Central memory CD8-positive, alpha-beta T cell (primary cell): ENCODE results near the gene SMNDC1.

ENCODE experiments used
- ATAC-seq: fragments of 150-1000 bp; cut with Tn5 transposase; replicated peaks from 2 replicates; pipeline ENCODE4 v1.10.0; 2022; ENCODE audit warnings: mild to moderate bottlenecking, moderate FRiP score, moderate number of reproducible peaks; ENCODE audit not compliant: poor library complexity, severe bottlenecking; ENCODE audit errors: extremely low read depth
- DNase-seq, 2 donors: peaks; one replicate each; pipeline ENCODE4 v3.0.0; 2021; ENCODE audit warnings: low spot score in 2 of 2
- H3K27ac Mint-ChIP-seq: one replicate; pipeline ENCODE4 v1.8.0; 2022; ENCODE audit warnings: low read depth, mild to moderate bottlenecking, moderate library complexity, mixed read lengths
- H3K27me3 Mint-ChIP-seq: one replicate; pipeline ENCODE4 v1.8.0; 2022; ENCODE audit warnings: mixed read lengths
- H3K36me3 Mint-ChIP-seq: one replicate; pipeline ENCODE4 v1.8.0; 2022; ENCODE audit warnings: mild to moderate bottlenecking, moderate library complexity, mixed read lengths; ENCODE audit not compliant: insufficient read depth
- H3K4me1 Mint-ChIP-seq: one replicate; pipeline ENCODE4 v1.8.0; 2022; ENCODE audit warnings: mixed read lengths
- H3K4me3 Mint-ChIP-seq: one replicate; pipeline ENCODE4 v1.8.0; 2022; ENCODE audit warnings: mild to moderate bottlenecking, moderate library complexity, mixed read lengths
- H3K9me3 Mint-ChIP-seq: one replicate; pipeline ENCODE4 v1.8.0; 2022; ENCODE audit warnings: mixed read lengths

SMNDC1 gene

DNA sequence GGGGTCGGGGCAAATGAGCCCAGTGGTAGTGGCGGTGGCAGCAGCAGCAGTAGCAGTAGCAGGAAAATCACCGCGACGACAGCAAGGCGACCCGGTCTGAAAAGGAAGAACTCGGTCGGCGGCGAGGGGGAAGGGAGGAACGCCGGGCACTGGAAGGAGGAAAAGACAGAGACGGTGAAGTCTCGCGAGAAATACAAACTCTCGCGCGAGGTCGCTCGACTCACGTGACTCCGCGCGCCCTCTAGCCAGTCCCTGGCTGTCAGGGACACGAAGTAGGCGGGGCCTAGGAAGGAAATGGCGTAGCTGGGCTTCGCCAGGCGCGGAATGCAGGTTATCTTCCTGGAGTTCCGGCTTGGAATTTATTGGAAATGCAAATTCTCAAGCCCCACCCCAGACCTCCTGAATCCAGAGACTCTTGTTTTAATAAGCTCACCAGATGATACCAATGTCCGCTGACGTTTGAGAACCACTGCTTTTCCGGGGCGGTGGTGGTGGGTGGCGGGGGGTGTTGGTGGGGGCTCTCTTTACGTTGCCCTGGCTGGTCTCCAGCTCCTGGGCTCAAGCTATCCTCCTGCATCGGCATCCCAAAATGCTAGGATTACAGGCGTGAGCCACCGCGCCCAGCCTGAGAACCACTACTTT lies at the start of gene SMNDC1:
TSS of gene SMNDC1 (minus strand) at position 141 of the 642 bp plus-strand sequence. CDS start 1,333 bp downstream, outside the sequence.
- peak; percentile 95 to 98 for DNase-seq
- peak; percentile 88 for ATAC-seq
- H3K4me3 Mint-ChIP-seq, result peak within 1 kb of the TSS; percentile 91
- no peaks in the 10 kb centered on the region for H3K27me3 Mint-ChIP-seq
- H3K4me1 Mint-ChIP-seq, result peaks cover 32% of the 10 kb centered on the region
- H3K9me3 Mint-ChIP-seq, result no peaks in the 10 kb centered on the region
- peaks cover 31% of the 10 kb centered on the region for H3K36me3 Mint-ChIP-seq
- H3K27ac Mint-ChIP-seq, result peak within 1 kb of the TSS; percentile 93

DNA sequence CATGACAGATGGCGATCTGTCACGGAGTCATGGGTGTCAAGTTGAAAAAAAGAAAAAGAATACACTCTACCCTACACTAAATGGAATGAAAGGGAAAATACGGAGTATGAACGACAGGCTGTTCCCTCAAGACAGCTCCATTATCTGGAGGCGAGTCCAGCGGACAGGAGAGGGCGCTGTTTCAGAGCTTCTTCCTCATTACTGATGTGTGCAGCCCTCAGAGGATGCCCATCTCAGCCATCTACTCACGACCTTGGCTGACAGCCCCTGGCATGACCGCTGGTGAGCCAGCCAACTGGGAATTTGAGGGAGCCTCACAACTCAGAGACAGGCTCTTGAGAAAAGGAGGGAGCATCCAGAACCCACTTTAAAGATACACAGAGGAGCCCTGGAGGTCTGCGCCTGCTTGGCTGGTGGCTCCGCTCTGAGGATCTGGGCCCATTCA lies 49.6 kb upstream of the SMNDC1 start:
- peak overlapping the region; percentile 50 for H3K27ac Mint-ChIP-seq
- no peak overlapping the region for H3K4me3 Mint-ChIP-seq
- H3K27me3 Mint-ChIP-seq, result no peaks in the 10 kb centered on the region
- H3K4me1 Mint-ChIP-seq, result peaks cover 51% of the 10 kb centered on the region
- peaks cover 7% of the 10 kb centered on the region for H3K36me3 Mint-ChIP-seq
- H3K9me3 Mint-ChIP-seq, result no peaks in the 10 kb centered on the region
- DNase-seq (peak; percentile 62 to 67), ATAC-seq (peak; percentile 33)

DNA sequence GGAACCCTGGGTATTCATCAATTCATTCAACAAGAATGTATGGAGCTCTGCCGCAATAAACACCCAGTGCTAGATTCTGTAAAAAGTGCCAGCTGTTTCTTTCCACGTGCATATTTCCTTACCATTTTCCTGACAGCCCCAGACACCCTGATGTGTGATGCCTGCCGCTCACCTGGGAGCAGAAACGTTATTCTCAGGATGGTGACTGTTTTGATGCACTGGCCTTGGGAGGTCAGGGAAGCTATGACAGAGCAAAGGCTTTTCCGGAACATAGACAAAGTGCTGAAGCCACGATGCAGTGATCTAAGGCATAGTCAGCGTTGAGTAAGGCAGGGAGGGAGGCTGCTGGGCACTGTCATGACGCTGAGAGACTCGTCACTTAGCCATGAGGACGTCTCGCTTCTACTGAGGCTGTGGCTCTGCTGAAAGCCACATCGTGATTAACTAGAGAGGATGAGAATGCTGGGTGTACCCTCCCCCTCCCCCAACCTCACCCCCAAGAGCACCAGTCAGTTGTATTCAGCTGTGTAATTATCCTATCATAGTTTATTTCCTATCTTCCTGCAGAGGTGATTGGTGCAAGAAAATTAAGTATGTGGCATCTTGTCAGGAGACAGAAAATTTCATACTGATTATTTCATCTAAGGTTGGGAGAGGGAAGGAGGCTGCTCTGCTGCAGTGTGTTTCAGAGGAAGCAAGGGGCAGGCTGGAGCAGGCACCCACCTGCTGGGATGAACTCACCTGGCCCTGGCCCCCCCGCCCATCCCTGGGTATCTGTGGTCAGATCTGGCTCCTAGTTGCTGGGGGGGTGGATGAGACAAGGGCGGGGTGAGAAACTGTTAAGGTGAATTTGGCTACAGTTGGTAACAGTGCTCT lies 48.8 kb upstream of the SMNDC1 start:
- peaks cover 48% of the 10 kb centered on the region for H3K4me1 Mint-ChIP-seq
- ATAC-seq, result peak; percentile 33
- no peaks in the 10 kb centered on the region for H3K9me3 Mint-ChIP-seq
- H3K27me3 Mint-ChIP-seq, result no peaks in the 10 kb centered on the region
- peak overlapping the region; percentile 50 for H3K27ac Mint-ChIP-seq
- DNase-seq, result no peak
- peaks cover 7% of the 10 kb centered on the region for H3K36me3 Mint-ChIP-seq
- no peak overlapping the region for H3K4me3 Mint-ChIP-seq

DNA sequence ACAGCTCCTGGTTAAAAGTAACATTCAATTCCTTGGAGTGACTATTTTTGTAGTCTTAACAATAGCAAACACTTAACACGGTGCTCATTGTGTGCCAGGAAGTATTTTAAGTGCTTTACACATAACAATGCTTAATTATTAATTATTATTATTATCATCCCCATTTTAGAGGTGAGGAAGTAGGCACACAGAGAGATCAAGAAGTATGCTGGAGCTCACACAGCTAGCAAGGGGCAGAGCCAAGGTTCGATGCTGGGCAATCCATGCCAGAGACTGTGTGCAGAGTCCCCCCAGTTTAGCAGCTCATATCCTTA lies 48.2 kb upstream of the SMNDC1 start:
- Mint-ChIP-seq H3K9me3 (no peaks in the 10 kb centered on the region), H3K27ac (no peak overlapping the region), H3K36me3 (peaks cover 7% of the 10 kb centered on the region), H3K4me1 (peaks cover 42% of the 10 kb centered on the region), H3K4me3 (no peak overlapping the region), H3K27me3 (no peaks in the 10 kb centered on the region)
- DNase-seq (no peak), ATAC-seq (no peak)

DNA sequence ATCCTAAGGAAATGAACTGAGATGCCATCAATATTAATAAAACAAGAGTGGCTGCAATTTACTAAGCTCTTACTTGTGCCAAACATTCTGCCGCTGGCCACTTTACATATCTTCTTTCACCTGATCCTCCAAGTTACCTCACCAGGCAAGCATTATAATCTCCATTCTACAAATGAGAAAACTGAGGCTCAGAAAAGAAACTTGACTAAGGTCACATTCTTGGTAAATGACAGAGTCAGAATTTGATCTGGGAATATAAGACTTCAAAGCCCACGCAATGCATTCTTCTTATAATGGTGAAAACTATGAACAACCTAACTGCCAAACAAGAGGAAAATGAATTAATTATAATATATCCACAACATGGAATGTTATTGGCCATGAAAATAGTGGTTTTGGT lies 46.1 kb upstream of the SMNDC1 start:
- H3K27ac Mint-ChIP-seq, result no peak overlapping the region
- DNase-seq (no peak), ATAC-seq (no peak)
- peaks cover 3% of the 10 kb centered on the region for H3K36me3 Mint-ChIP-seq
- no peak overlapping the region for H3K4me3 Mint-ChIP-seq
- H3K9me3 Mint-ChIP-seq, result no peaks in the 10 kb centered on the region
- no peaks in the 10 kb centered on the region for H3K27me3 Mint-ChIP-seq
- H3K4me1 Mint-ChIP-seq, result peaks cover 22% of the 10 kb centered on the region

DNA sequence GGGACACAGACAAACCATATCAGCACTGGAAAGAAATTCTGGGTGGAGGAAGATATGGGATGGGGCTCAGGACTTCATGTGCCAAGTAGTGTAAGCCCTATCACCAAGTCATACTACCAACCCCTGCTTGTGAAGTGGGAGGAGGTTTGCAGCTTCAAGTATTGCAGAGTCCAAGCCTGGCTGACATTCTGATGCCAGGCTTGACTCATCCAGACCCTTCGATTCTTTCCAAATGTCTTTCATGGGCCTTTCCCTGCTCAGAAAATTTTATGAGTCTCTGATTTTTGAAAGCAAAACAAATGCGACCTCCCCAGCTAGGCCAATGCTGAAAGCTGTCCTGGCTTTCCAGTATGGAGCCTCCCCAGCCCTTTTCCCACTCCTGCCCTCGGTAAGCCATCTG lies 45.1 kb upstream of the SMNDC1 start:
- Mint-ChIP-seq H3K4me3 (no peak overlapping the region), H3K36me3 (peaks cover 2% of the 10 kb centered on the region), H3K9me3 (no peaks in the 10 kb centered on the region), H3K27ac (no peak overlapping the region), H3K27me3 (no peaks in the 10 kb centered on the region), H3K4me1 (peaks cover 12% of the 10 kb centered on the region)
- no peak for DNase-seq
- ATAC-seq, result no peak

DNA sequence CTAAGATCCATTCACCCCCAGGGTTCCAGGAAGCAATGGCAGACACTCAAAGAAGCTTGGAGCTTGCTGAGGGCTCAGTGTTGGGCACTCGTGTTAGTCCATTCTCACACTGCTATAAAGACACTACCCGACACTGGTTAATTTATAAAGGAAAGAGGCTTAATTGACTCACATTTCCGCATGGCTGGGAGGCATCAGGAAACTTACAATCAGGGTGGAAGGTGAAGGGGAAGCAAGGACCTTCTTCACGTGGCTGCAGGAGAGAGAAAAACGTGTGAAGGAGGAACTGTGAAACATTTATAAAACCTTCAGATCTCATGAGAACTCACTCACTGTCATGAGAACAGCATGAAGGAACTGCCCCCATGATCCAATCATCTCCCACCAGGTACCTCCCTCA lies 44.7 kb upstream of the SMNDC1 start:
- H3K4me1 Mint-ChIP-seq, result peaks cover 8% of the 10 kb centered on the region
- H3K27me3 Mint-ChIP-seq, result no peaks in the 10 kb centered on the region
- H3K27ac Mint-ChIP-seq, result no peak overlapping the region
- no peak for ATAC-seq
- no peak overlapping the region for H3K4me3 Mint-ChIP-seq
- no peaks in the 10 kb centered on the region for H3K9me3 Mint-ChIP-seq
- DNase-seq, result no peak
- peaks cover 2% of the 10 kb centered on the region for H3K36me3 Mint-ChIP-seq

DNA sequence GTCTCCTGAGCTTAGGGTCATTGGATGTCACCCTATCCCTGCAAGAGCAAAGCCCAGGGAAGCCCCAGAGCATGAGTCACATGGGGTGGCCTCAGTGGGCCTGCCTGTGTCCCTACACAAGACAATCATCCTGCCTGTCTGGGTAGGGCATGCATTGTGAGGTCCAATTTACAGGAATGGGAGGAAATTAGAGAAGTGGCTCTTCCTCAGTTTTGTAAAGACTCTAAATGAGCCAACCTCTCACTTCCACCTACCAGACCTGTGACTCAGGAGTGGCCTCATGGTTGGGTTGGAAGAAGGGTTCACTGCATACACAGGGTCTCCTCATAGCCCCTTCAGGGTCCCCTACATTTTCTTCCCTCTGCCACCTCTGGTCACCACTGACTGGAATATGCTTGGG lies 43.6 kb upstream of the SMNDC1 start:
- H3K27ac Mint-ChIP-seq, result no peak overlapping the region
- H3K36me3 Mint-ChIP-seq, result peaks cover 2% of the 10 kb centered on the region
- no peaks in the 10 kb centered on the region for H3K4me1 Mint-ChIP-seq
- H3K9me3 Mint-ChIP-seq, result no peaks in the 10 kb centered on the region
- no peak for DNase-seq
- no peaks in the 10 kb centered on the region for H3K27me3 Mint-ChIP-seq
- ATAC-seq, result no peak
- H3K4me3 Mint-ChIP-seq, result no peak overlapping the region

DNA sequence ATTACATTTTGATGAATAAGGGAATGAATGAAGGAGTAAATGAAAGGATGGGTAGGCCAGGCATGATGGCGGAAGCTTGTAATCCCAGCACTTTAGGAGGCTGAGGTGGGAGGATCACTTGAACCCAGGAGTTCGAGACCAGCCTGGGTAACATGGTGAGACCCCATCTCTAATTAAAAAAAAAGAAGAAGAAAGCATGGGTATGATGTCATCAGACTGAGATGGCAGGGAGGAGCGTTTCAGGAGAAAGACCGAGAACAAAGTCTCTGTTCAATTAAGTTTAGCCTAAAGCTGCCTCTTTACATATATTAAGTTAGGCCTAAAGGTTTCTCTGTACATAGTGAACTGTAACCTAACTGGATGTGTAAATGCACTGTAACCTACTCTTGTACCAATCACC lies 42.2 kb upstream of the SMNDC1 start:
- no peak overlapping the region for H3K27ac Mint-ChIP-seq
- DNase-seq (no peak), ATAC-seq (no peak)
- H3K27me3 Mint-ChIP-seq, result peaks cover 9% of the 10 kb centered on the region
- H3K9me3 Mint-ChIP-seq, result no peaks in the 10 kb centered on the region
- H3K4me1 Mint-ChIP-seq, result no peaks in the 10 kb centered on the region
- no peak overlapping the region for H3K4me3 Mint-ChIP-seq
- H3K36me3 Mint-ChIP-seq, result peaks cover 2% of the 10 kb centered on the region

DNA sequence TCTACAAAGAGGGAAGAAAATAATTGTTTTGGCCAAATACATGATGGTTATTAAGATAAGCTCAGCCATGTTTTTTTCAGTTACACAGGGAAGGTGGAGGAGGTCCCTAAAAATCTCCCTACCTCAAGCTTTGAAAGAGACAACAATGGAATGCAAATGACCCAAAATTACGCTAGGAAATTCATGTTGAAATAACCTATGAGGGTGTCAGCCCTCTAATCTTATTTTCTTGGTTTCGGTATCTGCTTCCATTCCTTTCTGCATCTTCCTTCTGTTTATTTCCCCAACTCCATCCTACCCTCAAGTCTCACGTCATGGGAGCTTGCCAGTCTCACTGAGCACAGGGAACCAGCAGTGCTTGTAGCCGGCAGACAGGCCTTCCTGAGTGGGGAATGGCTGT lies 40.6 kb upstream of the SMNDC1 start:
- Mint-ChIP-seq H3K27ac (no peak overlapping the region), H3K9me3 (no peaks in the 10 kb centered on the region), H3K36me3 (peaks cover 2% of the 10 kb centered on the region), H3K4me1 (no peaks in the 10 kb centered on the region), H3K27me3 (peaks cover 9% of the 10 kb centered on the region), H3K4me3 (no peak overlapping the region)
- DNase-seq (no peak), ATAC-seq (no peak)

DNA sequence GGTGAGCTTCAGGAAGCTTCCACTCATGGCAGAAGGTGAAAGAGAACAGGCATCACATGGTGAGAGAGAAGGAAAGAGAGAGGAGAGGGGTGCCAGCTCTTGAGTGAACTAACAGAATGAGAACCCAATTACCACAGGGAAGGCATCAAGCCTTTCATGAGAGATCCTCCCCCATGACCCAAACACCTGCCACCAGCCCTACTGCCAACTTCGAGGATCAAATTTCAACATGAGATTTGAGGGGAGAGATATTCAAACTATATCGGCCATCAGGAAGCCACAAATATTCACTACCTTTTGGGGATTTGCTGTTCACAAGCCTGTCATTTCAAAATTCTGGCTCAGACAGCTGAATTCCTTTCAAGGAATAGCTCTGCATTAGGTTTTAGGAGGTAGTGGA lies 39.9 kb upstream of the SMNDC1 start:
- no peak for DNase-seq
- no peaks in the 10 kb centered on the region for H3K4me1 Mint-ChIP-seq
- peaks cover 9% of the 10 kb centered on the region for H3K27me3 Mint-ChIP-seq
- H3K9me3 Mint-ChIP-seq, result no peaks in the 10 kb centered on the region
- H3K27ac Mint-ChIP-seq, result no peak overlapping the region
- no peak for ATAC-seq
- H3K4me3 Mint-ChIP-seq, result no peak overlapping the region
- H3K36me3 Mint-ChIP-seq, result peaks cover 2% of the 10 kb centered on the region

DNA sequence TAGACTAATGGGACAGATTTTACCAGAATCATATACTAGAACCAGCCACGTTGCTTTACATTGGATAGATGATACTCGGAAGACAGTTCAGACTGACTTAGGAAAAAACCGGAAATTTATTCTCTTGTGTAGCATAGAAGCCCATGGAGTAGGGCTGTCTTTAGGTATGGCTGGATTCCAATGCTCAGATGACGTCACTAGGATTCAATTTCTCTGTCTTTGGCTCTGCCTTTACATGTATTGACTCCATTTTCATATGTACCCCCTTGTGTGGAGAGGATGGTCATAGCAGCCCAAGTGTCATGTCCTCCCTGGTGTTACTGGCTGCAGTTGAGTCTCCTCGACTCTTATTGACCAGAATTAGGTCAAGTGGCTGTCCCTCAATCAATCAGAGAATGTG lies 39.2 kb upstream of the SMNDC1 start:
- Mint-ChIP-seq H3K9me3 (no peaks in the 10 kb centered on the region), H3K36me3 (peaks cover 2% of the 10 kb centered on the region), H3K27me3 (peaks cover 9% of the 10 kb centered on the region), H3K4me1 (no peaks in the 10 kb centered on the region), H3K4me3 (no peak overlapping the region), H3K27ac (no peak overlapping the region)
- ATAC-seq (no peak), DNase-seq (no peak)

DNA sequence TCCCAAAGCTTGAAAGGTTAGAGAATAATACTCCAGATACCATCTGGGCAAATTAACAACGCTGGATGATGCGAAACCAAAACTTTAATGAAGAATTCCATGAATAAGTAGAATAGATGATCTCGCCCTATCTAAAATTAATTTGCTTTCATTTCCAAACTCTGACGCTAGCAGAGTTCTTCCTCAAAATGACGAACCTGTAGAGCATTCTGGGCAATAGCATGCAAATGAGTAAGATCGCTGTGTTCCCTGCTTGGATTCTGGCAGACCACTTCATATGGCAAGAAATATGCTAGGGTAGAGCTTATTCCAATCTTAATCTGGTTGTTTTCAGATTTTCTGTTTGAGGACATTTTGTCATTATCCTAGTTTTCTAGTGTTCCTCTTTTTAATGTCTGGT lies 36.1 kb upstream of the SMNDC1 start:
- Mint-ChIP-seq H3K4me1 (no peaks in the 10 kb centered on the region), H3K9me3 (no peaks in the 10 kb centered on the region), H3K27me3 (peaks cover 9% of the 10 kb centered on the region), H3K27ac (no peak overlapping the region), H3K4me3 (no peak overlapping the region), H3K36me3 (no peaks in the 10 kb centered on the region)
- no peak for DNase-seq
- no peak for ATAC-seq
